Measurements from ENCODE around the gene AVL9. TPM values are rescaled to one million over a fixed set of nuclear protein-coding genes. Genes with fewer than 3 reads are reported as not detected.
A peak's percentile ranks its signal among the peaks of the same experiment; 100 is the strongest.
"Not testable (repeated sequence)": the region's sequence is repeated elsewhere in the genome, so short reads cannot be mapped to it uniquely, and the experiment has no call there.

AVL9 gene
- polyA plus RNA-seq, 2 of the 4 experiments (the other 2 are of a cell fraction): 24.0 to 36.1 TPM

DNA sequence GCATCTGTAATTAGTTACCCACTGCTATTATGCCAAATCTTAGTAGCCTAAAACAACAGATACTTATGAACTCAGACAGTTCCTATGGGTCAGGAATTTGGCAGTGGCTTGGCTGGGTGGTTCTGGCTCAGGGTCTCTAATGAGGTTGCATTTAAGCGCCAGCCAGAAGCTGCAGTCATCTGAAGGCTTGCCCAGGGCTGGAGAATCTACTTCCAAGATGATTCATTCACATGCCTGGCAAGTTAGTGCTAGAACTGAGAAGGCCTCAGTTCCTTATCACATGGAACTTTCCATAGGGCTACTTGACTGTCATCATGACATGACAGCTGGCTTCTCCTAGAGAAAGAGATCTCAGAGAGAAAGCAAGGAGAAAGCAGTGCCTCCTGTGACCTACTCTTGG is 121.3 kb downstream of the AVL9 start (continued):
- TF ChIP-seq HMGXB4 (CRISPR knock-in tag; IDR thresholded peaks at IDR 0.05; ENCODE audit: borderline replicate concordance) (no peak), CHD4 (IDR thresholded peaks at IDR 0.05; ENCODE audit: borderline replicate concordance) (no peak)

GRCh38 chr7:32618470-32618869 is 123.2 kb downstream of the AVL9 start:
- peak in 1 of 2 experiments; percentile 36 for DNase-seq (ENCODE audit: low read depth in 1 of 2, low spot score in 1 of 2)
- WGBS (ENCODE audit: missing lambda C conversion rate): 8% methylated on average over 2 of the region's 2 CpGs
- peak overlapping the region; percentile 2; the same call in 1 of the 3 replicates for H3K4me3 ChIP-seq
- H3K4me1 ChIP-seq: peaks cover 64% of the 10 kb centered on the region
- FAIRE-seq: no peak
- peak overlapping the region; percentile 77 to 83 for H3K27ac ChIP-seq
- H3K4me2 ChIP-seq: peak overlapping the region; percentile 68
- ChIA-PET POLR2A (no interaction called here), CTCF (interaction anchor here (0.8 to 1.5 kb wide), 2 partner anchors 74 to 127 kb away, joined by 3 to 5 read pairs; no protein-coding TSS in a partner anchor)
- ATAC-seq: peak; percentile 33 to 73; a peak in 4 of 6 replicates
- H3K9me3 ChIP-seq: no peaks in the 10 kb centered on the region
- TF ChIP-seq, protein P1, sequence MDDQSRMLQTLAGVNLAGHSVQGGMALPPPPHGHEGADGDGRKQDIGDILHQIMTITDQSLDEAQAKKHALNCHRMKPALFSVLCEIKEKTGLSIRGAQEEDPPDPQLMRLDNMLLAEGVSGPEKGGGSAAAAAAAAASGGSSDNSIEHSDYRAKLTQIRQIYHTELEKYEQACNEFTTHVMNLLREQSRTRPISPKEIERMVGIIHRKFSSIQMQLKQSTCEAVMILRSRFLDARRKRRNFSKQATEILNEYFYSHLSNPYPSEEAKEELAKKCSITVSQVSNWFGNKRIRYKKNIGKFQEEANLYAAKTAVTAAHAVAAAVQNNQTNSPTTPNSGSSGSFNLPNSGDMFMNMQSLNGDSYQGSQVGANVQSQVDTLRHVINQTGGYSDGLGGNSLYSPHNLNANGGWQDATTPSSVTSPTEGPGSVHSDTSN (IDR thresholded peaks at IDR 0.05): no peak
- TF ChIP-seq, protein P2, sequence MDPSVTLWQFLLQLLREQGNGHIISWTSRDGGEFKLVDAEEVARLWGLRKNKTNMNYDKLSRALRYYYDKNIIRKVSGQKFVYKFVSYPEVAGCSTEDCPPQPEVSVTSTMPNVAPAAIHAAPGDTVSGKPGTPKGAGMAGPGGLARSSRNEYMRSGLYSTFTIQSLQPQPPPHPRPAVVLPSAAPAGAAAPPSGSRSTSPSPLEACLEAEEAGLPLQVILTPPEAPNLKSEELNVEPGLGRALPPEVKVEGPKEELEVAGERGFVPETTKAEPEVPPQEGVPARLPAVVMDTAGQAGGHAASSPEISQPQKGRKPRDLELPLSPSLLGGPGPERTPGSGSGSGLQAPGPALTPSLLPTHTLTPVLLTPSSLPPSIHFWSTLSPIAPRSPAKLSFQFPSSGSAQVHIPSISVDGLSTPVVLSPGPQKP (IDR thresholded peaks at IDR 0.05; ENCODE audit: low read depth, low read length): no peak
- no peak for TF ChIP-seq EP300 (IDR thresholded peaks at IDR 0.05)

GRCh38 chr7:32618987-32619386 is 123.7 kb downstream of the AVL9 start:
- Histone ChIP-seq H3K4me3 (no peak overlapping the region), H3K4me2 (peak overlapping the region; percentile 68), H3K9me3 (no peaks in the 10 kb centered on the region), H3K4me1 (peaks cover 67% of the 10 kb centered on the region), H3K27ac (peak overlapping the region; percentile 77 to 83)
- CTCF ChIA-PET: interaction anchor here (1.5 kb wide), 1 partner anchor 128 kb away, joined by 5 read pairs; no protein-coding TSS in a partner anchor
- 8% methylated on average over 4 of the region's 4 CpGs for WGBS (ENCODE audit: missing lambda C conversion rate)
- peak; percentile 78 for FAIRE-seq
- TF ChIP-seq CHD4 (IDR thresholded peaks at IDR 0.05; ENCODE audit: borderline replicate concordance) (no peak), RNF2 (IDR thresholded peaks at IDR 0.05; ENCODE audit: borderline replicate concordance, low read depth) (no peak), SREBF2 (IDR thresholded peaks at IDR 0.05) (no peak), HOXB13 (CRISPR knock-in tag; IDR thresholded peaks at IDR 0.05; ENCODE audit: low read depth) (no peak), ESRRA (IDR thresholded peaks at IDR 0.05; ENCODE audit: borderline replicate concordance, low read length) (no peak), JUN (IDR thresholded peaks at IDR 0.05) (no peak), FOXS1 (CRISPR knock-in tag; IDR thresholded peaks at IDR 0.05) (no peak), KDM1A (IDR thresholded peaks at IDR 0.05; ENCODE audit: low read depth) (no peak), ZNF302 (CRISPR knock-in tag; IDR thresholded peaks at IDR 0.05) (no peak), EP300 (IDR thresholded peaks at IDR 0.05) (no peak), TFCP2L1 (CRISPR knock-in tag; IDR thresholded peaks at IDR 0.05) (no peak), ZC3H11A (IDR thresholded peaks at IDR 0.05) (no peak)
- TF ChIP-seq, protein P3, sequence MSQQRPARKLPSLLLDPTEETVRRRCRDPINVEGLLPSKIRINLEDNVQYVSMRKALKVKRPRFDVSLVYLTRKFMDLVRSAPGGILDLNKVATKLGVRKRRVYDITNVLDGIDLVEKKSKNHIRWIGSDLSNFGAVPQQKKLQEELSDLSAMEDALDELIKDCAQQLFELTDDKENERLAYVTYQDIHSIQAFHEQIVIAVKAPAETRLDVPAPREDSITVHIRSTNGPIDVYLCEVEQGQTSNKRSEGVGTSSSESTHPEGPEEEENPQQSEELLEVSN (IDR thresholded peaks at IDR 0.05; ENCODE audit: borderline replicate concordance, low read depth): no peak
- TF ChIP-seq, protein P4, sequence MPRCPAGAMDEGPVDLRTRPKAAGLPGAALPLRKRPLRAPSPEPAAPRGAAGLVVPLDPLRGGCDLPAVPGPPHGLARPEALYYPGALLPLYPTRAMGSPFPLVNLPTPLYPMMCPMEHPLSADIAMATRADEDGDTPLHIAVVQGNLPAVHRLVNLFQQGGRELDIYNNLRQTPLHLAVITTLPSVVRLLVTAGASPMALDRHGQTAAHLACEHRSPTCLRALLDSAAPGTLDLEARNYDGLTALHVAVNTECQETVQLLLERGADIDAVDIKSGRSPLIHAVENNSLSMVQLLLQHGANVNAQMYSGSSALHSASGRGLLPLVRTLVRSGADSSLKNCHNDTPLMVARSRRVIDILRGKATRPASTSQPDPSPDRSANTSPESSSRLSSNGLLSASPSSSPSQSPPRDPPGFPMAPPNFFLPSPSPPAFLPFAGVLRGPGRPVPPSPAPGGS (IDR thresholded peaks at IDR 0.05): no peak
- peak; percentile 88 to 89 for ATAC-seq
- POLR2A ChIA-PET: no interaction called here
- peak in 1 of 2 experiments; percentile 65 for DNase-seq (ENCODE audit: low read depth in 1 of 2, low spot score in 1 of 2)

DNA sequence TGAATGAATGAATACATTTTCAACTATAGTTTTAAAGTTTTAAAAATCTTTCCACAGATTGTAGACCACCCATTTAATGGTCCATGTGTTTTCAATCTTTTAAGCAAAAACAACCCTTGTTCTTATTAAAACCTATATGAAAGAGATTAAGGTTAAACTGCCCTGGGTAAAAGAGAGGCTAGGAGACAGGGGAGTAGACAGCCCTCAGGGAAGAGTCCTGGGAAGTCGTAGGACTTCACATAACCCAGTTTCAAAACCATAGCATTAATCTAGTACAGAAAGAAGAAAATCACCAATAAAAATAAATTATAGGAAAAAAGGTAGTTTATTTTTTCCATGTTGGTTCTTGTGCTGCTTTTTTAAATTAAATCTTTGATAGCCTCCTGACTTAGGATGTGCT is 124.1 kb downstream of the AVL9 start:
- H3K4me3 ChIP-seq; FAIRE-seq; POLR2A ChIA-PET; CTCF ChIA-PET; DNase-seq (ENCODE audit: low read depth in 1 of 2, low spot score in 1 of 2); H3K9me3 ChIP-seq: not testable (repeated sequence)
- peak; percentile 44 to 60; a peak in 3 of 6 replicates for ATAC-seq
- 17% methylated on average over 1 of the region's 1 CpG for WGBS (ENCODE audit: missing lambda C conversion rate)
- H3K4me2 ChIP-seq: peak overlapping the region; percentile 68
- peak overlapping the region; percentile 77 to 83 for H3K27ac ChIP-seq
- H3K4me1 ChIP-seq: peaks cover 67% of the 10 kb centered on the region

Measured in A549 (cell line).